Ureter (tissue), 1 donor: ENCODE measurements around the gene GLOD5. TPM values are rescaled to one million over a fixed set of nuclear protein-coding genes. Genes with fewer than 3 reads are reported as not detected.

Experiments used
- DNase-seq: peaks from one replicate; pipeline ENCODE4 v3.0.0-alpha.2; 2020; ENCODE audit warnings: low spot score
- total RNA-seq: library from RNA; stranded (reverse); gene quantifications from one replicate; pipeline ENCODE4 v1.2.4, GENCODE V29; 2023
- donor health status: DM: yes; HTN: yes; CAD: no.

GLOD5 gene
- not detected for total RNA-seq

GRCh38 chrX:48761674-48762471, at the start of gene GLOD5:
Gene GLOD5, plus strand, starts transcription at chrX:48761747. Its CDS starts 44 bp downstream, at chrX:48761791.
- peak; percentile 76 for DNase-seq

- no peak for DNase-seq
These were observed 49.5 kb upstream of the GLOD5 start for GRCh38 chrX:48711929-48712505.

- DNase-seq, result no peak
These were observed 47.7 kb upstream of the GLOD5 start for GRCh38 chrX:48713847-48714246.

- no peak for DNase-seq
These were observed 47.0 kb upstream of the GLOD5 start for GRCh38 chrX:48714573-48714972.

GRCh38 chrX:48715072-48715471, 46.5 kb upstream of the GLOD5 start:
- DNase-seq, result no peak

GRCh38 chrX:48715876-48716502, 45.6 kb upstream of the GLOD5 start:
- no peak for DNase-seq

- no peak for DNase-seq
These were observed 41.6 kb upstream of the GLOD5 start for GRCh38 chrX:48719958-48720357.

GRCh38 chrX:48720577-48721250, 40.8 kb upstream of the GLOD5 start:
- DNase-seq, result no peak

GRCh38 chrX:48721916-48722315, 39.6 kb upstream of the GLOD5 start:
- DNase-seq, result no peak

- DNase-seq, result no peak
These were observed 35.0 kb upstream of the GLOD5 start for GRCh38 chrX:48726596-48726995.

GRCh38 chrX:48728653-48729052, 32.9 kb upstream of the GLOD5 start:
- DNase-seq, result no peak

GRCh38 chrX:48736303-48736702, 25.2 kb upstream of the GLOD5 start:
- DNase-seq, result no peak

GRCh38 chrX:48736878-48737212, 24.7 kb upstream of the GLOD5 start:
- no peak for DNase-seq

- DNase-seq, result peak; percentile 93
These were observed 24.2 kb upstream of the GLOD5 start for GRCh38 chrX:48737213-48737938.

GRCh38 chrX:48737940-48738339, 23.6 kb upstream of the GLOD5 start:
- DNase-seq, result no peak

GRCh38 chrX:48741834-48742233, 19.7 kb upstream of the GLOD5 start:
- no peak for DNase-seq

- no peak for DNase-seq
These were observed 16.3 kb upstream of the GLOD5 start for GRCh38 chrX:48745222-48745621.

- no peak for DNase-seq
These were observed 14.0 kb upstream of the GLOD5 start for GRCh38 chrX:48747415-48748016.

GRCh38 chrX:48749182-48749581, 12.4 kb upstream of the GLOD5 start:
- no peak for DNase-seq

- DNase-seq, result no peak
These were observed 10.2 kb upstream of the GLOD5 start for GRCh38 chrX:48751343-48751742.

- no peak for DNase-seq
These were observed 9.0 kb upstream of the GLOD5 start for GRCh38 chrX:48752498-48752897.
